ENCODE results near the gene JOSD1.
A peak's percentile ranks its signal among the peaks of the same experiment; 100 is the strongest.

GRCh38 chr22:38707346-38707745 lies 6.6 kb upstream of the JOSD1 start:
- TF ChIP-seq, protein P1, sequence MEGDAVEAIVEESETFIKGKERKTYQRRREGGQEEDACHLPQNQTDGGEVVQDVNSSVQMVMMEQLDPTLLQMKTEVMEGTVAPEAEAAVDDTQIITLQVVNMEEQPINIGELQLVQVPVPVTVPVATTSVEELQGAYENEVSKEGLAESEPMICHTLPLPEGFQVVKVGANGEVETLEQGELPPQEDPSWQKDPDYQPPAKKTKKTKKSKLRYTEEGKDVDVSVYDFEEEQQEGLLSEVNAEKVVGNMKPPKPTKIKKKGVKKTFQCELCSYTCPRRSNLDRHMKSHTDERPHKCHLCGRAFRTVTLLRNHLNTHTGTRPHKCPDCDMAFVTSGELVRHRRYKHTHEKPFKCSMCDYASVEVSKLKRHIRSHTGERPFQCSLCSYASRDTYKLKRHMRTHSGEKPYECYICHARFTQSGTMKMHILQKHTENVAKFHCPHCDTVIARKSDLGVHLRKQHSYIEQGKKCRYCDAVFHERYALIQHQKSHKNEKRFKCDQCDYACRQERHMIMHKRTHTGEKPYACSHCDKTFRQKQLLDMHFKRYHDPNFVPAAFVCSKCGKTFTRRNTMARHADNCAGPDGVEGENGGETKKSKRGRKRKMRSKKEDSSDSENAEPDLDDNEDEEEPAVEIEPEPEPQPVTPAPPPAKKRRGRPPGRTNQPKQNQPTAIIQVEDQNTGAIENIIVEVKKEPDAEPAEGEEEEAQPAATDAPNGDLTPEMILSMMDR (IDR thresholded peaks at IDR 0.05), result no peak
- peak; percentile 58 for TF ChIP-seq POLR2A (IDR thresholded peaks at IDR 0.05)
